ENCODE measurements around the gene TAOK3.

DNA sequence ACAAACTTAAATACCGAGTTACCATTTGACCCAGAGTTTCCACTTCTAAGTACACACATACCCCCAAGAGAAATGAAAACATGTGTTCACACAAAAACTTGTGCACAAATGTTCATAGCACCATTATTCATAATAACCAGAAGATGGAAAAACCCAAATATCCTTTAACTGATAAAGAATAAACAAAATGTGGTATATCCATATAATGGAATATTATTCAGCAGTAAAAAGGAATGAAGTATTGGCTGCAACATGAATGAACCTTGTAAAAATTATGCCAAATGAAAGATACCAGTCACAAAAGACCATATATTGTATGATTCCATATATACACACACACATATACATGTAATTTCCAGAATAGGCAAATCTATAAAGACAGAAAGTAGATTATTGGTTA lies 116.4 kb downstream of the TAOK3 start:
- no peak for TF ChIP-seq EZH2 (IDR thresholded peaks at IDR 0.05)
- no peak for TF ChIP-seq POLR2AphosphoS5 (IDR thresholded peaks at IDR 0.05; ENCODE audit: borderline replicate concordance, low read depth, low read length)
- TF ChIP-seq FOXP2 (optimal IDR thresholded peaks at IDR 0.05; ENCODE audit: control extremely low read depth, extremely low read length, insufficient read depth): no peak
